ACC112 (cell line): ENCODE data around the gene WAS.
"Not testable (repeated sequence)": the region's sequence is repeated elsewhere in the genome, so short reads cannot be mapped to it uniquely, and the experiment has no call there.

Source experiments
- H2AFZ ChIP-seq: fragments of 200-600 bp; sonication (generic); one replicate; pipeline ENCODE4 v1.6.0; 2017; ENCODE audit warnings: antibody characterized with exemption, low read length; ENCODE audit not compliant: unreplicated experiment
- H3K27ac ChIP-seq: fragments of 200-600 bp; sonication (generic); 2 replicates; pipeline ENCODE4 v1.5.1; 2014; ENCODE audit warnings: low read depth, mild to moderate bottlenecking, antibody characterized with exemption, low read length, moderate library complexity
- H3K27me3 ChIP-seq: fragments of 200-600 bp; sonication (generic); 2 replicates; pipeline ENCODE4 v1.6.1; 2014; ENCODE audit warnings: mild to moderate bottlenecking, antibody characterized with exemption, low read length, moderate library complexity, mixed read lengths; ENCODE audit not compliant: insufficient read depth
- H3K36me3 ChIP-seq: fragments of 200-600 bp; sonication (generic); 2 replicates; pipeline ENCODE4 v1.6.1; 2016; ENCODE audit warnings: mild to moderate bottlenecking, antibody characterized with exemption, low read length, moderate library complexity, mixed read lengths; ENCODE audit not compliant: insufficient read depth
- H3K4me1 ChIP-seq: fragments of 200-600 bp; sonication (generic); one replicate; pipeline ENCODE4 v1.6.1; 2016; ENCODE audit warnings: low read length, mixed read lengths; ENCODE audit not compliant: insufficient read depth, unreplicated experiment, control insufficient read depth
- H3K4me3 ChIP-seq: fragments of 200-600 bp; sonication (generic); 2 replicates; pipeline ENCODE4 v1.5.1; 2014; ENCODE audit warnings: mild to moderate bottlenecking, low read depth, low read length
- H3K79me2 ChIP-seq: fragments of 200-600 bp; sonication (generic); one replicate; pipeline ENCODE4 v1.6.0; 2016; ENCODE audit warnings: low read length; ENCODE audit not compliant: control insufficient read depth, unreplicated experiment, insufficient read depth

WAS gene

GRCh38 chrX:48665991-48666390 lies 17.6 kb upstream of the WAS start:
- Histone ChIP-seq H2AFZ (no peak overlapping the region), H3K4me3 (no peak overlapping the region), H3K79me2 (no peaks in the 10 kb centered on the region), H3K27ac (no peak overlapping the region), H3K27me3 (no peaks in the 10 kb centered on the region), H3K4me1 (peaks cover 3% of the 10 kb centered on the region), H3K36me3 (no peaks in the 10 kb centered on the region)

DNA sequence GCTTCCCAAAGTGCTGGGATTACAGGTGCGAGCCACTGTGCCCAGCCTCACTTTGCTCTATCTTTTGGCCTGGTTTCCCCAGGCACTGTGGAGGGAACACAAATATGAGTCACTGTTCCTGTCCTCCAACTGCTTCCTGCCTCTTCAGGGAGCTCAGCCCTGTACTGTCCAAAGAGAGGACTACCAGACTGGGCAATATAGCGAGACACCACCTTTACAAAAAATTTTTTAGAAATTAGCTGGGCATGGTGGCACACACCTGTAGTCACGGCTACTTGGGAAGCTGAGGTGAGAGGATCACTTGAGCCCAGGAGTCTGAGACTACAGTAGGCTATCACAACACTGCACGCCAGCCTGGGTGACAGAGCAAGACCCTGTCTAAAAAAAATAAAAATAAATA lies 16.9 kb upstream of the WAS start:
- H3K79me2 ChIP-seq = no peaks in the 10 kb centered on the region
- H3K4me3 ChIP-seq = no peak overlapping the region
- H3K36me3 ChIP-seq = no peaks in the 10 kb centered on the region
- no peaks in the 10 kb centered on the region for H3K27me3 ChIP-seq
- peaks cover 3% of the 10 kb centered on the region for H3K4me1 ChIP-seq
- H3K27ac ChIP-seq = no peak overlapping the region
- H2AFZ ChIP-seq = no peak overlapping the region

DNA sequence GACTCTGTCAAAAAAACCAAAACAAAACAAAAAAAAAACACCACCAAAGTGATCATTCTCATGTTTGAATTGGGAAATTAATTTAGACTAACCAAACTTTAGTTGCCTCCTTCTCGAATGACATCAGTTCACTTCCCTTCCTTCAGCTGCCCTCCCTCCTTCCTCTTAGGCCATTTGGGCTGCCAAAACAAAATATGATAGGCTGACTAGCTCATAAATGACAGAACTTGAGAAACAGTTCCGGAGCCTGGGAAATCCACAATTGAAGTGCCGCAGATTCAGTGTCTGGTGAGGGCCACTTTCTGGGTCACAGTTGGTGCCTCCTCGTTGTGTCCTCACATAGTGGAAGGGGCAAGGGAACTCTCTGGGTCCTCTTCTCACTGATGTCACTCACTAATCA lies 16.1 kb upstream of the WAS start:
- Histone ChIP-seq H3K27me3 (no peaks in the 10 kb centered on the region), H3K4me1 (peaks cover 3% of the 10 kb centered on the region), H3K4me3 (no peak overlapping the region), H3K79me2 (no peaks in the 10 kb centered on the region), H3K27ac (no peak overlapping the region), H3K36me3 (no peaks in the 10 kb centered on the region), H2AFZ (no peak overlapping the region)

DNA sequence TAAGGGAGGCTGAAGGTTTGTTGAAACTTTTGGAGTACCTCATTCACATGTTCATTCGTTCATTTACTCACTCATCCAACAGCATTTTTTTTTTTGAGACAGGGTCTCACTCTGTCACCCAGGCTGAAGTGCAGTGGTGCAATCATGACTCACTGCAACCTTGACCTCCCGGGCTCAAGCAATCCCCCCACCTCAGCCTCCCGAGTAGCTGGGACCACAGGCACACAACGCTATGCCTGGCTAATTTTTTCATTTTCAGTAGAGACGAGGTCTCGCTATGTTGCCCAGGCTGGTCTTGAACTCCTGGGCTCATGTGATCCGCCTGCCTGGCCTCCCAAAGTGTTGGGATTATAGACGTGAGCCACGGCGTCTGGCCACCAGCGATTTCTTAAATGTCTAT lies 15.4 kb upstream of the WAS start:
- H3K4me1 ChIP-seq, H2AFZ ChIP-seq, H3K79me2 ChIP-seq, H3K4me3 ChIP-seq, H3K36me3 ChIP-seq, H3K27me3 ChIP-seq, H3K27ac ChIP-seq: not testable (repeated sequence)

DNA sequence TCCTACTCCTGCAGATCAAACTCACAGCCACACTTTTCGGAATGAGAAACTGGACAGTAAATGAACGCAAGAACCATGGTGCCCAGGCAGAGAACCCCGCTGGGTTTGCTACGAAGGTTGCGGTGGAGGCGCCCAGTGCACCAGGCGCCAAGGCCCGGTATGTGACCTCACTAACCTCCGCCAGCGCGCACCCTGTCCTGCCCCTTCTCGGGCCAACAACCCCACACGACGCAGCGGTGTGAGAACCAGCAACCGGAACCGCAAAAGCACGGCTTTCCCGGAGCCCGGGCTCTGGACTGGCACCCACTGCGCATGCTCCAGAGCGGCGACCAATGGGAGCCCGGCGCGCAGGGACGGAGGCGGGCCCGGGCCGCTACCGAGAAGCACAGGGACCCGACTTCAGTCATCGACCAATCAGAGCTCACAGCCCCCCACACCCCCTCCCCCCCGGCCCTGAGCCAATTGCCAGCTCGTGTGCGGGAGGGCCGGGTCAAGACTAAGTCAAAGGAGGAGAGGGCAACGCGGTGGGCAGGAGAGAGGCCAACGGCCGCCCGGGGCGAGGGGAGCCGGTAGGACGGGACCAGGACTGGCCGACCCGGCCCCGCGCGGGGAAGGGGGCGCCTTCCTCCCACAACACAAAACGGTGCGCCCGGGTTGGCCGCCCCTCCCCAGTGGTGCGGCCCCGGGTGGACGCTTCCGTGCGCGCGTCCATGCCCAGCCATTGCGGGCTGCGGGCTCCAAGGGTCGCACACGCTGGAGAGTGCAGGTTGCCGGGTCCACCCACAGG lies 7.3 kb upstream of the WAS start:
- Histone ChIP-seq H3K27me3 (no peaks in the 10 kb centered on the region), H3K4me1 (no peaks in the 10 kb centered on the region), H3K27ac (0 out of 2 replicates have a peak overlapping the region, but pooled peaks have one; percentile 5), H3K36me3 (no peaks in the 10 kb centered on the region), H3K4me3 (peak overlapping the region; percentile 82), H2AFZ (peak overlapping the region; percentile 27), H3K79me2 (no peaks in the 10 kb centered on the region)

DNA sequence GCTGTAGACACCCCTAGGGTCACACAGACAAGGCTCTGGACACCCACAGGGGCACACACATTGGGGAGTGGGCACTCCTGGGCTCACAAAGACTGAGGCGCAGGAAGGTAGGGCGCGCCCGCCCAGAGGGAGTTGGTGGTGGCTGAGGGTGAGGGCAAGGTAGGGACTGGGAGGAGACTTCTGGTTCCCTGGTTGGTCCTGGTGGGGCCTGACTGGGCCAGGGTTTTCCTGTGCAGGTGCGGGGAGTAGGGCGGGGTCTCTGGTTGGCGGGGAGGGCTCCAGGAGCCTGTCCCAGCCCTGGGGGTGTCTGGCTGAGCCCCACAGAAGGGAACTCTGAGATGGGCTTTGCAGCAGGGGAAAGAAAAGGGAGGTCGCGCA lies 6.7 kb upstream of the WAS start:
- Histone ChIP-seq H3K27me3 (no peaks in the 10 kb centered on the region), H3K79me2 (no peaks in the 10 kb centered on the region), H2AFZ (no peak overlapping the region), H3K36me3 (no peaks in the 10 kb centered on the region), H3K27ac (no peak overlapping the region), H3K4me1 (no peaks in the 10 kb centered on the region), H3K4me3 (peak overlapping the region; percentile 82)

- Histone ChIP-seq H2AFZ (no peak overlapping the region), H3K36me3 (no peaks in the 10 kb centered on the region), H3K79me2 (no peaks in the 10 kb centered on the region), H3K27ac (no peak overlapping the region), H3K4me1 (no peaks in the 10 kb centered on the region), H3K4me3 (peak overlapping the region; percentile 82), H3K27me3 (no peaks in the 10 kb centered on the region)
Observed at GRCh38 chrX:48677516-48677915, 6.1 kb upstream of the WAS start.

GRCh38 chrX:48680467-48680866 lies 3.1 kb upstream of the WAS start:
- not testable (repeated sequence) for H3K79me2 ChIP-seq, H3K36me3 ChIP-seq, H3K27ac ChIP-seq, H3K4me3 ChIP-seq, H3K27me3 ChIP-seq, H3K4me1 ChIP-seq, H2AFZ ChIP-seq

GRCh38 chrX:48680925-48681324 lies 2.7 kb upstream of the WAS start:
- H3K36me3 ChIP-seq, H3K4me3 ChIP-seq, H3K4me1 ChIP-seq, H2AFZ ChIP-seq, H3K79me2 ChIP-seq, H3K27ac ChIP-seq, H3K27me3 ChIP-seq: not testable (repeated sequence)

- Histone ChIP-seq H3K27me3 (no peaks in the 10 kb centered on the region), H3K79me2 (no peaks in the 10 kb centered on the region), H3K36me3 (no peaks in the 10 kb centered on the region), H3K4me1 (no peaks in the 10 kb centered on the region), H2AFZ (no peak overlapping the region), H3K4me3 (no peak overlapping the region), H3K27ac (no peak overlapping the region)
Observed at GRCh38 chrX:48681539-48682183, 1.9 kb upstream of the WAS start.

DNA sequence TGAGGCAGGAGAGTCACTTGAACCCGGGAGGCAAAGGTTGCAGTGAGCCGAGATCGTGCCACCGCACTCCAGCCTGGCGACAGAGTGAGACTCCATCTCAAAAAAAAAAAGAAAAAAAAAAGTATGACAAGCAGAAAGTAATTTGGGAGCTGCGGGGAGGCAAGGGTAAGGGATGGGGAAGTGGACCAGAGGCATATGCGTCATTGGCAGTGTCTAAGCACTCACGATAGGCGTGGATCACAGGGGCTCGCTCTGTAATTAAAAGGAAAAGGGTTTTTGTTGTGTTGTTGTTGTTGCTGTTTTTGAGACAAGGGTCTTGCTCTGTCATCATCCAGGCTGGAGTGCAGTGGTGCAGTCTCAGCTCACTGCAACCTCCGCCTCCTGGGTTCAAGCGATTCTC lies 804 bp upstream of the WAS start:
- H3K36me3 ChIP-seq, H3K27me3 ChIP-seq, H2AFZ ChIP-seq, H3K27ac ChIP-seq, H3K4me3 ChIP-seq, H3K4me1 ChIP-seq, H3K79me2 ChIP-seq: not testable (repeated sequence)
